Smooth muscle cell of the brain vasculature (primary cell): ENCODE measurements around the gene GPRASP2.
"Not testable (repeated sequence)": the region's sequence is repeated elsewhere in the genome, so short reads cannot be mapped to it uniquely, and the experiment has no call there.

Source experiments
- DNase-seq: peaks from one replicate; pipeline ENCODE4 v3.0.0-alpha.2; 2012; ENCODE audit warnings: low read depth, low spot score

Gene GPRASP2

GRCh38 chrX:102712216-102712966, at the start of gene GPRASP2:
GPRASP2 (plus strand) TSS chrX:102712448; CDS start chrX:102714870, 2,422 bp downstream.
- DNase-seq: no peak

GRCh38 chrX:102663820-102664219, 48.4 kb upstream of the GPRASP2 start:
- not testable (repeated sequence) for DNase-seq

- not testable (repeated sequence) for DNase-seq
These were observed 45.2 kb upstream of the GPRASP2 start for GRCh38 chrX:102667034-102667433.

DNA sequence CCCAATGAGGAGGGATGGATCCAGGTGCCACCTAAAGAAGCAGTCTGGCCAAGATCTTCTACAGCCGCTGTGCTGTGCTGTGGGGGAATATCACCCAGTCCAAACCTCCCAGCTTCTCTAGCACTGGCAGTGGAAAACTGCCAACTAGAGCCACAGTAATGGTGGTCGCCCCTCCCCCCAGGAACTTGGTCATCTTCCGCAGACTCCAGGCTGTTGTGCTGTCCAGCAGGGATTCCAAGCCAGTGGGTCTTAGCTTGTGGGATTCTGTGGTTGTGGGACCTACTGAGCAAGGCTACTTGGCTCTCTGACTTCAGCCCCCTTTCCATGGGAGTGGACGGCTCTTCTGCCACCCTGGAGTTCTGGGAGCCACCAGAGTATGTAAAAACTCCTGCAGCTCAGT, 42.7 kb upstream of the GPRASP2 start:
- no peak for DNase-seq

DNA sequence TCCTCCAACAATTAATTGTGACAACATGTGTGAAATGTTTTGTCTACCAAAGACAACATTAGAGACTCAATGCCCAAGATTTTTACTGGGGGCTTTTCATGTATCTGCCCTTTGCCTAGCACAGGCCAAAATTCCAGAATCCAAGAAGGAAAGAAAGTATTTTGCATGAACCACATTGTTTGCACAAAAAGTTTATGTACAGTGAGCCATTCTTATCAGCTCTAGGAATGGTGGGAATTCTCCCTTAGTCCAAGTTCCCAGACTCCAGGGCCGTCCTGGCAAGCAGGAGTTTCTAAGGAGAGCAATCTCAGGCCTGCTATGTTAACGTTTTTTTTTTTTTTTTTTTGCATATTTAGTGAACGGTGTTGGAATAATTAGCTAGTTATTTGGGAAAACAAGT, 39.4 kb upstream of the GPRASP2 start:
- DNase-seq: no peak

DNA sequence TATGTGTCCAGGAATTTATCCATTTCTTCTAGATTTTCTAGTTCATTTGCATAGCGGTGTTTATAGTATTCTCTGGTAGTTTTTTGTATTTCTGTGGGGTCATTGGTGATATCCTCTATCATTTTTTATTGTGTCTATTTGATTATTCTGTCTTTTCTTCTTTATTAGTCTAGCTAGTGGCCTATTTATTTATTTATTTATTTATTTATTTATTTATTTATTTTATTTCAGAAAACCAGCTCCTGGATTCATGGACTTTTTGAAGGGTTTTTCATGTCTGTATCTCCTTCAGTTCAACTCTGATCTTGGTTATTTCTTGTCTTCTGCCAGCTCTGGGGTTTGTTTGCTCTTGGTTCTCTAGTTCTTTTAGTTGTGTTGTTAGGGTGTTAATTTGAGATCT, 34.8 kb upstream of the GPRASP2 start:
- not testable (repeated sequence) for DNase-seq

GRCh38 chrX:102684772-102685520, 27.3 kb upstream of the GPRASP2 start:
- no peak for DNase-seq

DNA sequence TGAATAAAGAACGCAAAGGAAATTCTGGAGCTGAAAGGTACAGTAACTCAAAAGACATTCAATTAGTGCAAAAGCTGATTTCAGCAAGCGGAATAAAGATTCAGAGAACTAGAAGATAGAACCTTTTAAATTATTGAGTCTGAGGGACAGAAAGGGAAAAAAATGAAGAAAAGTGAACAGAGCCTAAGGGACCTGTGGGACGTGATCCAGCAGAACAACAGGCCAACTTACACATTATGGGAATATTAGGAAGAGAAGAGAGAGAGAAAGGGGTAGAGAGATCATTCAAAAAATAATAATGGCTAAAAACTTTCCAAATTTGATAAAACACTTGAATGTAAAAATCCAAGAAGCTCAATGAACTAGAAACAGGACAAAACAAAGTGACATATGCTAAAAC, 17.5 kb upstream of the GPRASP2 start:
- no peak for DNase-seq

DNA sequence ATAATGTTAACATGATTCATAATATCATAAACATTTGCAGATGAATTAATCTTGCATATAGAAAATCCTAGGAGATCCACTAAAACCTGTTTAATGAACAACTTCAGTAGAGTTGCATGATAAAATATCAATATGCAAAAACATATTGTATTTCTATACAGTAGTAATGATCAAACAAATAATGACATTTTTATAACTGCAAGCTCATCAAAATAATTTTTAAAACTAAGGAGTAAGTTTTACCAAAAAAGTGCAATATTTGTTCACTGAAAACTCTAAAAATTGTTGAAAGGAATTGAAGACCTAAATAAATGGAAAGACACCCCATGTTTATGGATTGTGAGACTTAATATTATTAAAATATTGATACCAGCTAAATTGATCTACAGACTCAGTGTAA, 15.9 kb upstream of the GPRASP2 start:
- DNase-seq: no peak

GRCh38 chrX:102697494-102697893, 14.8 kb upstream of the GPRASP2 start:
- no peak for DNase-seq

DNA sequence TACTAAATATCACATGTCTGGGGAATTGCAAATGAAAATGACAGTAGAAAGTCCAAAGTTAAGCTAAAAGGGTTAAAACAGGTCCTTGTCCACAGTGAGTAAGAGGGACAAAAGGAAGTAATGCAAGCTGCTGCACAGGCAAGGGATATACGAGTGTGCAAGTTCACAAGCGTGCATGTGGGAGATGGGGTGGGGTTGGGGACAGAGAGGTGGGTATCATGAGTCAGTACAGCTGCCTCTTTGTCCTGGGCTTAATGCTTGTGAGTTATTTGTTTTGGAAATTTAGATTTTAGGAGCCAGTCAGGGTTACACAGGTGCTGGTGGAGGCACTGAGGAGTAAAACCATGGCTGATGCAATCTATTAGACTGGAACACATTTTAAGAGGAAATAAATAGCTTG, 3.3 kb upstream of the GPRASP2 start:
- no peak for DNase-seq

- no peak for DNase-seq
These were observed 404 bp upstream of the GPRASP2 start for GRCh38 chrX:102711872-102712215.

GRCh38 chrX:102712981-102713625, 855 bp downstream of the GPRASP2 start:
- no peak for DNase-seq

GRCh38 chrX:102714994-102715393, 2.7 kb downstream of the GPRASP2 start:
- no peak for DNase-seq

- DNase-seq: no peak
These were observed 3.7 kb downstream of the GPRASP2 start for GRCh38 chrX:102715967-102716366.

DNA sequence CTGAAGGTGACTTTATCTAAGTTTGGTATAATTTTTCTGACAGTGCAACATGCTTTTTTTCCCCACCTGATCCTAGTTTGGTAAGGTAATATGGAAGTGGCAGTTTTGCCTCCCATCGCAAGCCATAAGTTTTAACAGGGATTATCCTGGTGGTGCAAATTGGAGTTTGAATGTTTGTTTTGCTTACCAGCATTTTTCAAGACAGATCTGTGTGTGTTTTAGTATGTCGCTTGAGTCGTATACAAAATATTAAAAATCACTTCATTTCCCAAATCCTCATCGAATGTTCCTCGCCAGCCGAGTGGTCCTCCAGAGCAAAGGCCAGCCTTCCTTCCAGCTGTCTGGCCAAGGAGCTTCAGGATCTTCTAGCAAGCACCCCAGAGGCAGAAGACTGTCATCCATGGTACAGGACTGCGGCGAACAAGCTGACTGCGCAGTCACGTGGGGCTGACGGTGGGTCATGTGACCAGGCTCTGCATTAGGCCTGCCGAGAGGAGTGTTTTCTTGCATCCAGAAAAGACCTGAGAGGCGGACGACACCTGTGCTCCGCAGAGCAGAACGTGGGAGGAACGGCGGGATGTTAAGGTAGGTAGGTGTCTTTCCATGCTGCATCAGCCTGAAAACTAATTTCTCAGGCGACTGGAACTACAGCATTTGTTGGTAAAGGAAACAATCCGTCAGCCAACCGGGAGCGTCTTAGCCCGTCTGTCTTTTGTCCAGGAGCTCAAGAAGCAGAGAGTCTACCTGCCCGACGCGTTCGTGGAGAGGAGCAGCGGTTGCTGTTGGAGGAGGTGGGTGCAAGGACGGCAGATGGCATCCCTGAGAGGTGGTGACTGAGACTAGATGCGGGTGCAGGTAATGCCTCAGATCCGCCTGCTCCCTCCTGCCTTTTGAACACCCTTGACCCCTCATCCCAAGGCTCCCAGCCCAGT, 8.3 kb downstream of the GPRASP2 start, which contains the start of gene GPRASP3:
TSS of gene GPRASP3 (plus strand) at position 507 of the 932 bp plus-strand sequence. CDS start 28,253 bp downstream, outside the sequence.
- DNase-seq: no peak

DNA sequence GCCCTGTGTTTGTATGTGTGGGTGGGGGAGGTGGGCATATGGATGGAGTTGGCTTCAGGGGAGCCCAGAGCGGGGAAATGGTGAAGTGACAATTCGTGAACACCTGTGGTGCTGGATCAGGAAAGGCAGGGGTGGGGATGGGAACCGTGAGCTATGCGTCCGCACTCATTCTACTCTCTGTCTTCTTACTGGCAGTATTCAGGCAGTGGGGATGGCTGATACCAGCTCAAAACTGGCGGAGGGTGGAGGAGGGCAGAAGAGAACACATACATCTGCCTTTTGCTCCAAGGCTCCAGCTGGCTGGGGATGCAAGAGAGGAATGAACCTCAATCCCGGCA, 8.9 kb downstream of the GPRASP2 start:
- DNase-seq: not testable (repeated sequence)

DNA sequence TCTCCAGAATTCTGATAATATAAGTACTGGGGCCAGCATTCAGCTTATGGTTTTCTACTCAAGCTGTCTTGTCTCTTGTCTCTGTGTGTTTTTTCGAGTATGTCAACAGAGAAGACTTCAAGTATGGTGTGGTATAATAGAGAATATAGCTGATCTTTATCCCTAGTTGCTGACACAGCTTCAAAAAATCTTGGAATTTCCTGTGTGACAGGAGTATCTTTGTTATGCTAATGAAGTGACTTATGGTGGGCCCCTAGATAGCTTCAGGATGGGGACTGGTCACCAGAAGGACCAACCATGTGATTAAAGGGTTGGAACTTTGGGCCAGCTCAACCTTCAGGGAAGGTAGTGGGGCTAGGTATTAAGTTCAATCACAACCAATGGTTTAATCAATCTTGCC, 11.2 kb downstream of the GPRASP2 start:
- DNase-seq: no peak

- no peak for DNase-seq
These were observed 15.5 kb downstream of the GPRASP2 start for GRCh38 chrX:102727761-102728160.

- no peak for DNase-seq
These were observed 16.4 kb downstream of the GPRASP2 start for GRCh38 chrX:102728646-102729045.

GRCh38 chrX:102739657-102740056, 27.4 kb downstream of the GPRASP2 start:
- DNase-seq: no peak

- no peak for DNase-seq
These were observed 32.1 kb downstream of the GPRASP2 start for GRCh38 chrX:102744307-102744706.
